Activated CD4-positive, alpha-beta T cell treated with anti-CD3 and anti-CD28 coated beads, Interleukin-2, amount 10 ng/mL, durations not matched to agents 24 days and 14 days (primary cell): Measurements from ENCODE around the gene LAMC1. TPM values are rescaled to one million over a fixed set of nuclear protein-coding genes. Genes with fewer than 3 reads are reported as not detected.

Source experiments
- DNase-seq: peaks from one replicate; pipeline ENCODE4 v3.0.0; 2022
- H3K27ac Mint-ChIP-seq: one replicate; pipeline ENCODE4 v1.8.0; 2022; ENCODE audit warnings: mild to moderate bottlenecking, mixed read lengths
- H3K27me3 Mint-ChIP-seq: one replicate; pipeline ENCODE4 v1.8.0; 2022; ENCODE audit warnings: mixed read lengths
- H3K36me3 Mint-ChIP-seq: one replicate; pipeline ENCODE4 v1.8.0; 2022; ENCODE audit warnings: low read depth, mild to moderate bottlenecking, mixed read lengths
- H3K4me1 Mint-ChIP-seq: one replicate; pipeline ENCODE4 v1.8.0; 2021; ENCODE audit warnings: mixed read lengths
- H3K4me3 Mint-ChIP-seq: one replicate; pipeline ENCODE4 v1.8.0; 2022; ENCODE audit warnings: mild to moderate bottlenecking, moderate library complexity, mixed read lengths
- H3K9me3 Mint-ChIP-seq: one replicate; pipeline ENCODE4 v1.8.0; 2021; ENCODE audit warnings: mixed read lengths
- intact Hi-C: fragments of 100-400 bp; cut with micrococcal nuclease; formaldehyde crosslinking; loops from one replicate; pipeline ENCODE4 v1.15.1; 2023
- total RNA-seq: library from RNA; stranded (reverse); gene quantifications from 2 replicates; pipeline ENCODE4 v1.2.3, GENCODE V29; 2022

Gene LAMC1
- total RNA-seq, 1 donor from 2014 or later = 0.30 TPM

GRCh38 chr1:183092350-183092749 is 69.1 kb downstream of the LAMC1 start:
- Mint-ChIP-seq H3K4me1 (no peaks in the 10 kb centered on the region), H3K4me3 (no peak overlapping the region), H3K36me3 (no peaks in the 10 kb centered on the region), H3K27me3 (peaks cover 15% of the 10 kb centered on the region), H3K27ac (no peak overlapping the region), H3K9me3 (no peaks in the 10 kb centered on the region)
- intact Hi-C loops = no loop called here
- DNase-seq = no peak

- Mint-ChIP-seq H3K36me3 (no peaks in the 10 kb centered on the region), H3K4me1 (no peaks in the 10 kb centered on the region), H3K27me3 (peaks cover 15% of the 10 kb centered on the region), H3K27ac (no peak overlapping the region), H3K9me3 (no peaks in the 10 kb centered on the region), H3K4me3 (no peak overlapping the region)
- intact Hi-C loops = no loop called here
- DNase-seq = no peak
Measured at GRCh38 chr1:183093066-183093668, 69.9 kb downstream of the LAMC1 start.

GRCh38 chr1:183093786-183094298 is 70.6 kb downstream of the LAMC1 start:
- Mint-ChIP-seq H3K36me3 (no peaks in the 10 kb centered on the region), H3K27me3 (peaks cover 13% of the 10 kb centered on the region), H3K9me3 (no peaks in the 10 kb centered on the region), H3K27ac (no peak overlapping the region), H3K4me1 (no peaks in the 10 kb centered on the region), H3K4me3 (no peak overlapping the region)
- intact Hi-C loops = no loop called here
- no peak for DNase-seq

- Mint-ChIP-seq H3K36me3 (no peaks in the 10 kb centered on the region), H3K4me1 (no peaks in the 10 kb centered on the region), H3K27me3 (peaks cover 13% of the 10 kb centered on the region), H3K4me3 (no peak overlapping the region), H3K9me3 (no peaks in the 10 kb centered on the region), H3K27ac (no peak overlapping the region)
- intact Hi-C loops = no loop called here
- DNase-seq = no peak
Measured at GRCh38 chr1:183094351-183094750, 71.1 kb downstream of the LAMC1 start.

GRCh38 chr1:183096351-183096750 is 73.1 kb downstream of the LAMC1 start:
- intact Hi-C loops = no loop called here

GRCh38 chr1:183096894-183097293 is 73.7 kb downstream of the LAMC1 start:
- Mint-ChIP-seq H3K4me3 (no peak overlapping the region), H3K36me3 (no peaks in the 10 kb centered on the region), H3K9me3 (no peaks in the 10 kb centered on the region), H3K27ac (no peak overlapping the region), H3K27me3 (peaks cover 11% of the 10 kb centered on the region), H3K4me1 (no peaks in the 10 kb centered on the region)
- DNase-seq = no peak
- intact Hi-C loops = no loop called here

More at GRCh38 chr1:183096351-183096750, 73.1 kb downstream of the LAMC1 start:
- no peak overlapping the region for H3K27ac Mint-ChIP-seq
- no peak overlapping the region for H3K4me3 Mint-ChIP-seq
- no peaks in the 10 kb centered on the region for H3K9me3 Mint-ChIP-seq
- no peaks in the 10 kb centered on the region for H3K4me1 Mint-ChIP-seq
- DNase-seq = no peak
- no peaks in the 10 kb centered on the region for H3K36me3 Mint-ChIP-seq
- peaks cover 13% of the 10 kb centered on the region for H3K27me3 Mint-ChIP-seq

GRCh38 chr1:183097438-183098051 is 74.3 kb downstream of the LAMC1 start:
- no peak for DNase-seq
- no peak overlapping the region for H3K4me3 Mint-ChIP-seq
- intact Hi-C loops = no loop called here
- H3K36me3 Mint-ChIP-seq = no peaks in the 10 kb centered on the region
- no peak overlapping the region for H3K27ac Mint-ChIP-seq
- peaks cover 10% of the 10 kb centered on the region for H3K27me3 Mint-ChIP-seq
- H3K4me1 Mint-ChIP-seq = no peaks in the 10 kb centered on the region
- H3K9me3 Mint-ChIP-seq = no peaks in the 10 kb centered on the region

- DNase-seq = no peak
- Mint-ChIP-seq H3K4me3 (no peak overlapping the region), H3K27ac (no peak overlapping the region), H3K9me3 (no peaks in the 10 kb centered on the region), H3K27me3 (peaks cover 10% of the 10 kb centered on the region), H3K4me1 (no peaks in the 10 kb centered on the region), H3K36me3 (no peaks in the 10 kb centered on the region)
- intact Hi-C loops = no loop called here
Measured at GRCh38 chr1:183098317-183098716, 75.1 kb downstream of the LAMC1 start.

GRCh38 chr1:183100361-183100974 is 77.2 kb downstream of the LAMC1 start:
- no peaks in the 10 kb centered on the region for H3K9me3 Mint-ChIP-seq
- intact Hi-C loops = no loop called here

GRCh38 chr1:183101081-183101480 is 77.9 kb downstream of the LAMC1 start:
- no peaks in the 10 kb centered on the region for H3K36me3 Mint-ChIP-seq
- peaks cover 8% of the 10 kb centered on the region for H3K27me3 Mint-ChIP-seq
- H3K4me3 Mint-ChIP-seq = no peak overlapping the region
- H3K4me1 Mint-ChIP-seq = no peaks in the 10 kb centered on the region
- intact Hi-C loops = no loop called here
- no peaks in the 10 kb centered on the region for H3K9me3 Mint-ChIP-seq
- H3K27ac Mint-ChIP-seq = no peak overlapping the region
- DNase-seq = no peak

More at GRCh38 chr1:183100361-183100974, 77.2 kb downstream of the LAMC1 start:
- H3K27me3 Mint-ChIP-seq = peaks cover 6% of the 10 kb centered on the region
- H3K4me1 Mint-ChIP-seq = no peaks in the 10 kb centered on the region
- H3K4me3 Mint-ChIP-seq = no peak overlapping the region
- H3K27ac Mint-ChIP-seq = no peak overlapping the region
- no peaks in the 10 kb centered on the region for H3K36me3 Mint-ChIP-seq
- no peak for DNase-seq

- no peak for DNase-seq
- H3K27me3 Mint-ChIP-seq = peaks cover 5% of the 10 kb centered on the region
- intact Hi-C loops = no loop called here
- H3K27ac Mint-ChIP-seq = no peak overlapping the region
- no peaks in the 10 kb centered on the region for H3K4me1 Mint-ChIP-seq
- no peak overlapping the region for H3K4me3 Mint-ChIP-seq
- H3K9me3 Mint-ChIP-seq = no peaks in the 10 kb centered on the region
- no peaks in the 10 kb centered on the region for H3K36me3 Mint-ChIP-seq
Measured at GRCh38 chr1:183101841-183102276, 78.6 kb downstream of the LAMC1 start.

GRCh38 chr1:183103147-183103546 is 79.9 kb downstream of the LAMC1 start:
- Mint-ChIP-seq H3K27ac (no peak overlapping the region), H3K36me3 (no peaks in the 10 kb centered on the region), H3K4me3 (no peak overlapping the region), H3K4me1 (no peaks in the 10 kb centered on the region), H3K9me3 (no peaks in the 10 kb centered on the region), H3K27me3 (peaks cover 5% of the 10 kb centered on the region)
- intact Hi-C loops = no loop called here
- DNase-seq = no peak

- intact Hi-C loops = no loop called here
- Mint-ChIP-seq H3K27ac (no peak overlapping the region), H3K4me1 (no peaks in the 10 kb centered on the region), H3K9me3 (no peaks in the 10 kb centered on the region), H3K36me3 (no peaks in the 10 kb centered on the region), H3K4me3 (no peak overlapping the region), H3K27me3 (peaks cover 5% of the 10 kb centered on the region)
- DNase-seq = no peak
Measured at GRCh38 chr1:183103577-183103976, 80.4 kb downstream of the LAMC1 start.

- Mint-ChIP-seq H3K4me1 (no peaks in the 10 kb centered on the region), H3K4me3 (no peak overlapping the region), H3K9me3 (no peaks in the 10 kb centered on the region), H3K27me3 (peaks cover 13% of the 10 kb centered on the region), H3K27ac (no peak overlapping the region), H3K36me3 (no peaks in the 10 kb centered on the region)
- DNase-seq = no peak
- intact Hi-C loops = no loop called here
Measured at GRCh38 chr1:183105449-183105848, 82.2 kb downstream of the LAMC1 start.
